HEK293T (cell line): Measurements from ENCODE around the gene LRP1-AS.

Experiments used
- ELF4 ChIP-seq: fragments of 450-650 bp; IDR thresholded peaks from 2 replicates; pipeline ENCODE4 v1.6.1; 2017; ENCODE audit warnings: antibody characterized with exemption
- FOXA1 ChIP-seq: fragments of 450-650 bp; IDR thresholded peaks from 2 replicates; pipeline ENCODE4 v1.6.1; 2016; ENCODE audit warnings: mild to moderate bottlenecking
- FOXM1 ChIP-seq: fragments of 450-650 bp; IDR thresholded peaks from 2 replicates; pipeline ENCODE4 v1.6.1; 2017; ENCODE audit warnings: mild to moderate bottlenecking, borderline replicate concordance
- SP1 ChIP-seq: fragments of 450-650 bp; IDR thresholded peaks from 2 replicates; pipeline ENCODE4 v1.6.1; 2017
- TARDBP ChIP-seq: fragments of 450-650 bp; IDR thresholded peaks from 2 replicates; pipeline ENCODE4 v1.6.1; 2016

GRCh38 chr12:57196439-57196838, 49.0 kb upstream of the LRP1-AS start:
- TF ChIP-seq ELF4 = no peak
- no peak for TF ChIP-seq SP1
- no peak for TF ChIP-seq FOXM1
- no peak for TF ChIP-seq FOXA1
- TF ChIP-seq TARDBP = no peak
